Breast epithelium (tissue), 3 donors: ENCODE results near the gene TEAD2.

ENCODE experiments used
- CTCF ChIP-seq, 3 donors: fragments of 450-650 bp; IDR thresholded peaks; one replicate each; pipeline ENCODE4 v1.5.1; 2016 to 2017; ENCODE audit warnings: antibody characterized with exemption in 3 of 3, mild to moderate bottlenecking in 3 of 3, moderate library complexity in 3 of 3
- POLR2A ChIP-seq: fragments of 450-650 bp; IDR thresholded peaks from one replicate; pipeline ENCODE4 v1.6.1; 2016; ENCODE audit warnings: antibody characterized with exemption, mild to moderate bottlenecking, moderate library complexity
- POLR2AphosphoS5 ChIP-seq, 3 donors: sonication (generic); formaldehyde crosslinking; IDR thresholded peaks; one replicate each; pipeline ENCODE4 v1.6.1; 2017; ENCODE audit warnings: antibody characterized with exemption in 3 of 3

GRCh38 chr19:49383599-49383998, 21.4 kb upstream of the TEAD2 start:
- no peak for TF ChIP-seq CTCF (IDR thresholded peaks at IDR 0.05)
- no peak for TF ChIP-seq POLR2A
- no peak for TF ChIP-seq POLR2AphosphoS5 (IDR thresholded peaks at IDR 0.05)
